ENCODE measurements around the gene KIRREL2.

KIRREL2 gene

GRCh38 chr19:35913589-35913988 is 56.9 kb downstream of the KIRREL2 start:
- no peak for DNase-seq

- no peak for DNase-seq
Measured at GRCh38 chr19:35915443-35915842, 58.7 kb downstream of the KIRREL2 start.

All from amygdala (tissue), 56 donors.